Measurements from ENCODE around the gene ZDHHC11B. TPM values are rescaled to one million over a fixed set of nuclear protein-coding genes. Genes with fewer than 3 reads are reported as not detected.
"Not testable (repeated sequence)": the region's sequence is repeated elsewhere in the genome, so short reads cannot be mapped to it uniquely, and the experiment has no call there.

The ZDHHC11B gene
- total RNA-seq, 3 donors from 2014 or later (not counting 1 experiment from before 2014, with no cell fraction given) = 0.85 to 7.3 (median 2.2) TPM

DNA sequence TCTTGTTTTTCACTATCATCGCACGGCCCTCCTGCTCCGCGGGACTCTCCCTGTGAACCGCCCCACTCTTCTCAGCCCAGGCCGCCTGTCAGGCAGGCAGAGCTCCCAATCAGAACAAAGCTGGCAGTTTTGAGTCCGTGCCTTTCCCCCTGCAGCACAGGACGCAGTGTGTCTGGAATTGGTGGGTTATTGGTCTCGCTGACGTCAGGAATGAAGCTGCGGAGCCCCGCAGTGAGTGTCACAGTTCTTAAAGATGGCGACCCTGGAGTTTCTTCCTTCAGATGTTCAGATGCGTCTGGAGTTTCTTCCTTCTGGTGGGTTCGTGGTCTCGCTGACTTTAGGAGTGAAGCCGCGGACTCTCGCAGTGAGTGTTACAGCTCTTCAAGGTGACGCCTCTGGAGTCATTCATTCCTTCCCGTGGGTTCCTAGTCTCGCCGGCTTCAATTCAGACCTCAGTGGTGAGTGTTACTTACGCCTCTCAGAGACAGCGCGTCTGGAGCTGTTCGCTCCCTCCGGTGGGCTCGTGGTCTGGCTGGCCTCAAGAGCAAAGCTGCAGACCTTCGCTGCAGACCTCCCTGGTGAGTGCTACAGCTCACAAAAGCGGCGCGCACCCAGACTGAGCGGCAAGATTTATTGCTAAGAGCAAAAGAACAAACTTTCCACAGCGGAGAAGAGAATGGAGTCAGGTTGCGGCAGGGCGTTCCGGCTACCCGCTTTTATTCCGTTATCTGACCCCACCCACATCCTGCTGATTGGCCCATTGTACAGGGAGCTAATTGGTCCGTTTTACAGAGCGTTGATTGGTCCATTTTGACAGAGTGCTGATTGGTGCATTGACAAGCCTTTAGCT, 7.4 kb downstream of the ZDHHC11B start:
- no peak for ATAC-seq
- Mint-ChIP-seq H3K4me3 (no peak overlapping the region), H3K9me3 (no peaks in the 10 kb centered on the region), H3K27me3 (ENCODE audit: low read depth in 2 of 2) (no peaks in the 10 kb centered on the region), H3K4me1 (no peaks in the 10 kb centered on the region), H3K36me3 (no peaks in the 10 kb centered on the region), H3K27ac (no peak overlapping the region)
- H3K27me3 ChIP-seq (ENCODE audit: control insufficient read depth, insufficient read depth, low read length) = no peaks in the 10 kb centered on the region
- WGBS (ENCODE audit: insufficient coverage) = 92% methylated on average over 42 of the region's 42 CpGs
- no peak for DNase-seq
- H3K27ac ChIP-seq (ENCODE audit: low read length) = no peak overlapping the region
- TF ChIP-seq, protein P1, sequence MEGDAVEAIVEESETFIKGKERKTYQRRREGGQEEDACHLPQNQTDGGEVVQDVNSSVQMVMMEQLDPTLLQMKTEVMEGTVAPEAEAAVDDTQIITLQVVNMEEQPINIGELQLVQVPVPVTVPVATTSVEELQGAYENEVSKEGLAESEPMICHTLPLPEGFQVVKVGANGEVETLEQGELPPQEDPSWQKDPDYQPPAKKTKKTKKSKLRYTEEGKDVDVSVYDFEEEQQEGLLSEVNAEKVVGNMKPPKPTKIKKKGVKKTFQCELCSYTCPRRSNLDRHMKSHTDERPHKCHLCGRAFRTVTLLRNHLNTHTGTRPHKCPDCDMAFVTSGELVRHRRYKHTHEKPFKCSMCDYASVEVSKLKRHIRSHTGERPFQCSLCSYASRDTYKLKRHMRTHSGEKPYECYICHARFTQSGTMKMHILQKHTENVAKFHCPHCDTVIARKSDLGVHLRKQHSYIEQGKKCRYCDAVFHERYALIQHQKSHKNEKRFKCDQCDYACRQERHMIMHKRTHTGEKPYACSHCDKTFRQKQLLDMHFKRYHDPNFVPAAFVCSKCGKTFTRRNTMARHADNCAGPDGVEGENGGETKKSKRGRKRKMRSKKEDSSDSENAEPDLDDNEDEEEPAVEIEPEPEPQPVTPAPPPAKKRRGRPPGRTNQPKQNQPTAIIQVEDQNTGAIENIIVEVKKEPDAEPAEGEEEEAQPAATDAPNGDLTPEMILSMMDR (IDR thresholded peaks at IDR 0.05) = no peak
- no peaks in the 10 kb centered on the region for H3K36me3 ChIP-seq (ENCODE audit: control insufficient read depth, insufficient read depth, low read length)
- H3K4me3 ChIP-seq (ENCODE audit: low read length) = no peak overlapping the region
- no peaks in the 10 kb centered on the region for H3K9me3 ChIP-seq (ENCODE audit: control insufficient read depth, insufficient read depth, low read length)
- no peaks in the 10 kb centered on the region for H3K4me1 ChIP-seq (ENCODE audit: control insufficient read depth, insufficient read depth, low read length)
- intact Hi-C loops (cut with micrococcal nuclease) = no loop called here

DNA sequence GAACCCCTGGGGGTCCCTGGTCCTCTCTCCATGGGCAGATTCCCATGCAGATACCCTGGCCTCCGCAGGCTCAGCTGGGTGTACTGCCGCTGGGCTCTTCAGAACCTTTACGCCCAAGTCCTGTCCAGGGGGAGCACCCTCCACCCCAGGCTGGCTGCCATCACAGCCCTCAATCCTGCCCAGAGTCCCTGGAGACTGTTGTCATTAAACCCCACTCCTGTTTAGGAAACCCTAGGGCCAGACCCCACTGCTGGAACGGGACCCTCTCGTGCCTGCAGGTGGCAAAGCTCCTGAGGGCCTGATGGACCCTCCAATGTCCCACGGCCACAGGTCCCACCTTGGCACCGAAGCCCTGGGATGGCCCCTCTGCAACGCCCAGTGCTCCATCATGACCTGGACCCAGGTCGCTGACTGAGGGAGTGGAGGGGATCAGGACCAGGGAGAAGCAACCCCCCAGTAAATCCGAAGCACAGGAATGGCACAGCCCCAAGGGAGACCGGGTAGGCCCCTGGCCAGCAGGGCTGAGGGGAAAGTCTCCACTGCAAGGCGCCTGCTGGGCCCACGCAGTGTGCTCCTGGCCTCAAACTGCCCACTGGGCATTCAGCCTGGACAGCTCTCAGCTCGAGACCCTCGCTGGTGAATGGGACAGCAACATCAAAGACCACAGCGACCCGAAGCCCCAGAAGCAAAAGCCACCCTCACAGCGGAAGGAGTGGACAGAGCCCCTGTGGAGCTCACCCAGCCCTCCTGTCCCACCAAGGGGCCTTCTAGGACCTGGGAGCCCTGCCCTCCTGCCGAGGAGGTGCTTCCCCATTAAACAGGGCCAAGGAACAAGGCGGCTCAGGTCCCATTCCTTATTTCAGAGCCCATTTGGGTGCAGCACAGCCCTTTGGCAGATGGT, 8.3 kb downstream of the ZDHHC11B start:
- no peaks in the 10 kb centered on the region for H3K27me3 ChIP-seq (ENCODE audit: control insufficient read depth, insufficient read depth, low read length)
- intact Hi-C loops (cut with micrococcal nuclease) = no loop called here
- H3K4me1 Mint-ChIP-seq = no peaks in the 10 kb centered on the region
- no peaks in the 10 kb centered on the region for H3K36me3 Mint-ChIP-seq
- no peak overlapping the region for H3K27ac Mint-ChIP-seq
- TF ChIP-seq, protein P1 (IDR thresholded peaks at IDR 0.05) = no peak
- 85% methylated on average over 20 of the region's 20 CpGs for WGBS (ENCODE audit: insufficient coverage)
- no peak overlapping the region for H3K27ac ChIP-seq (ENCODE audit: low read length)
- H3K4me3 Mint-ChIP-seq = no peak overlapping the region
- H3K4me3 ChIP-seq (ENCODE audit: low read length) = no peak overlapping the region
- DNase-seq = peak in 1 of 2 donors; percentile 18
- H3K4me1 ChIP-seq (ENCODE audit: control insufficient read depth, insufficient read depth, low read length) = no peaks in the 10 kb centered on the region
- H3K27me3 Mint-ChIP-seq (ENCODE audit: low read depth in 2 of 2) = no peaks in the 10 kb centered on the region
- H3K9me3 ChIP-seq (ENCODE audit: control insufficient read depth, insufficient read depth, low read length) = no peaks in the 10 kb centered on the region
- no peaks in the 10 kb centered on the region for H3K36me3 ChIP-seq (ENCODE audit: control insufficient read depth, insufficient read depth, low read length)
- H3K9me3 Mint-ChIP-seq = no peaks in the 10 kb centered on the region
- ATAC-seq = no peak

- H3K4me1 Mint-ChIP-seq; H3K4me3 ChIP-seq (ENCODE audit: low read length); H3K27me3 ChIP-seq (ENCODE audit: control insufficient read depth, insufficient read depth, low read length); H3K4me1 ChIP-seq (ENCODE audit: control insufficient read depth, insufficient read depth, low read length); H3K9me3 Mint-ChIP-seq; H3K27ac ChIP-seq (ENCODE audit: low read length); ATAC-seq; H3K36me3 Mint-ChIP-seq; H3K9me3 ChIP-seq (ENCODE audit: control insufficient read depth, insufficient read depth, low read length); H3K36me3 ChIP-seq (ENCODE audit: control insufficient read depth, insufficient read depth, low read length); H3K4me3 Mint-ChIP-seq; H3K27ac Mint-ChIP-seq; intact Hi-C loops (cut with micrococcal nuclease); H3K27me3 Mint-ChIP-seq (ENCODE audit: low read depth in 2 of 2): not testable (repeated sequence)
- WGBS (ENCODE audit: insufficient coverage) = 85% methylated on average over 3 of the region's 9 CpGs
- peak in 1 of 2 donors; percentile 20 for DNase-seq
Measured at GRCh38 chr5:775595-775960, 9.0 kb downstream of the ZDHHC11B start.

DNA sequence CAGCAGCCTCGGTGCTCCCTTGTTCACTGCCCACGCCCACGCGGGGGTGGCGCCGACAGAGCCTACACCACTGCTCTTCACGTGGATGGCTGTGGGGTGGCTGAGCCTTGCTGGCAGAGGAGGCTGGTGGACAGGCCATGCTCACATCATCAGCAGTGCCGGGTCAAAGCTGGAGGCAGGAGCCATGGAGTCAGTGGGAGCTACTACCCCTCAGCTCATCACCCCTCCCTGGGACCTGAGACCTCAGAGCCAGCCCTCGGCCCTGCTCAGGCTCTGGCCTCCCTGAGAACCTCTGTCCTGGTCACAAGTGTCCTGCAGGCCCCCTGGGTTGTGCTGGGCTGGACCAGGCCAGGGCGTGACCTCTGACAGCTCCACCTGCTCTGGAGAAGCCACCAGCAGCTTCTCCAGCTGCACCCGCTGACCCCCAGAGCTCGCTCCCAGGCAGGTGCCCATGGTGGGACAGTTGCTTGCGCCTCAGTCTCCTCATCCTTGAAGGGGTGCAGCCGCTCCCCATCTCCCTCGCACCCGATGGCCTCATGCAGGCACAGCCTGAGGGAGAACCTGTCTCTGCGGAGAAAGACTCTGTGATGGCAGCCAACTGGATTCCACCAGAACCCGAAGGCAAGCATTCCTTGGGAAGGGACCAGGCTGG, 9.5 kb downstream of the ZDHHC11B start:
- H3K36me3 ChIP-seq (ENCODE audit: control insufficient read depth, insufficient read depth, low read length); H3K4me3 Mint-ChIP-seq; H3K27me3 ChIP-seq (ENCODE audit: control insufficient read depth, insufficient read depth, low read length); H3K36me3 Mint-ChIP-seq; H3K27ac Mint-ChIP-seq; intact Hi-C loops (cut with micrococcal nuclease); H3K4me1 Mint-ChIP-seq; H3K27me3 Mint-ChIP-seq (ENCODE audit: low read depth in 2 of 2); H3K9me3 Mint-ChIP-seq; H3K4me3 ChIP-seq (ENCODE audit: low read length); H3K27ac ChIP-seq (ENCODE audit: low read length); H3K9me3 ChIP-seq (ENCODE audit: control insufficient read depth, insufficient read depth, low read length); H3K4me1 ChIP-seq (ENCODE audit: control insufficient read depth, insufficient read depth, low read length); ATAC-seq: not testable (repeated sequence)
- peak; percentile 2 to 19 for DNase-seq
- WGBS (ENCODE audit: insufficient coverage) = 86% methylated on average over 18 of the region's 18 CpGs

GRCh38 chr5:774304-774703, 10.2 kb downstream of the ZDHHC11B start:
- H3K4me1 ChIP-seq (ENCODE audit: control insufficient read depth, insufficient read depth, low read length); H3K27me3 ChIP-seq (ENCODE audit: control insufficient read depth, insufficient read depth, low read length); H3K27me3 Mint-ChIP-seq (ENCODE audit: low read depth in 2 of 2); H3K27ac Mint-ChIP-seq; H3K27ac ChIP-seq (ENCODE audit: low read length); H3K4me3 ChIP-seq (ENCODE audit: low read length); H3K4me1 Mint-ChIP-seq; H3K9me3 Mint-ChIP-seq; H3K36me3 ChIP-seq (ENCODE audit: control insufficient read depth, insufficient read depth, low read length); H3K4me3 Mint-ChIP-seq; H3K9me3 ChIP-seq (ENCODE audit: control insufficient read depth, insufficient read depth, low read length); intact Hi-C loops (cut with micrococcal nuclease); H3K36me3 Mint-ChIP-seq; ATAC-seq: not testable (repeated sequence)
- DNase-seq = peak in 1 of 2 donors; percentile 26
- WGBS (ENCODE audit: insufficient coverage) = 92% methylated on average over 6 of the region's 6 CpGs

Data from natural killer cell (primary cell).